ENCODE results near the gene DHRS2. TPM values are rescaled to one million over a fixed set of nuclear protein-coding genes. Genes with fewer than 3 reads are reported as not detected.
A peak's percentile ranks its signal among the peaks of the same experiment; 100 is the strongest.

Gene DHRS2
- total and polyA plus RNA-seq, 2 of the 13 experiments (the other 11 are each of a cell fraction or from before 2014, with no cell fraction given), result 1,621 to 3,021 TPM

- TF ChIP-seq KAT8 (CRISPR knock-in tag; IDR thresholded peaks at IDR 0.05) (peak; percentile 92), CREBL2 (CRISPR knock-in tag; IDR thresholded peaks at IDR 0.05; ENCODE audit: borderline replicate concordance) (no peak), ATF2 (CRISPR knock-in tag; IDR thresholded peaks at IDR 0.05) (peak; percentile 93), NPAS2 (CRISPR knock-in tag; IDR thresholded peaks at IDR 0.05; ENCODE audit: borderline replicate concordance) (no peak), ZHX2 (IDR thresholded peaks at IDR 0.05; ENCODE audit: low read depth) (peak; percentile 84), ZHX2 (CRISPR knock-in tag; IDR thresholded peaks at IDR 0.05; ENCODE audit: borderline replicate concordance) (no peak), ZNF10 (CRISPR knock-in tag; IDR thresholded peaks at IDR 0.05; ENCODE audit: borderline replicate concordance, low read depth) (no peak), KDM2A (CRISPR knock-in tag; IDR thresholded peaks at IDR 0.05; ENCODE audit: borderline replicate concordance, low read depth) (peak; percentile 97), ZNF317 (CRISPR knock-in tag; IDR thresholded peaks at IDR 0.05) (peak; percentile 92), MXD3 (CRISPR knock-in tag; IDR thresholded peaks at IDR 0.05) (peak; percentile 93), ATF7 (IDR thresholded peaks at IDR 0.05) (no peak), ATF7 (CRISPR knock-in tag; IDR thresholded peaks at IDR 0.05) (peak; percentile 90), MLLT10 (CRISPR knock-in tag; IDR thresholded peaks at IDR 0.05) (no peak), ZNF142 (CRISPR knock-in tag; IDR thresholded peaks at IDR 0.05) (peak; percentile 96), HOXA3 (CRISPR knock-in tag; IDR thresholded peaks at IDR 0.05) (peak; percentile 95), MTF2 (CRISPR knock-in tag; IDR thresholded peaks at IDR 0.05; ENCODE audit: borderline replicate concordance) (peak; percentile 95; the same call in 1 of the 2 replicates)
Observed at GRCh38 chr14:23588884-23589598, 47.1 kb upstream of the DHRS2 start (continued).

Measured in HepG2 (cell line).